ENCODE data around the gene AGAP1.

The AGAP1 gene

GRCh38 chr2:235492850-235493344 lies 946 bp upstream of the AGAP1 start:
- no peak for DNase-seq

GRCh38 chr2:235493402-235493774 lies 455 bp upstream of the AGAP1 start:
- no peak for DNase-seq

GRCh38 chr2:235494716-235495372 lies 1.0 kb downstream of the AGAP1 start:
- DNase-seq: no peak

- DNase-seq: no peak
These were observed 1.8 kb downstream of the AGAP1 start for GRCh38 chr2:235495373-235496238.

GRCh38 chr2:235496239-235496621 lies 2.4 kb downstream of the AGAP1 start:
- DNase-seq: no peak

- no peak for DNase-seq
These were observed 3.3 kb downstream of the AGAP1 start for GRCh38 chr2:235497096-235497495.

- no peak for DNase-seq
These were observed 4.7 kb downstream of the AGAP1 start for GRCh38 chr2:235498541-235498940.

GRCh38 chr2:235498946-235499812 lies 5.3 kb downstream of the AGAP1 start:
- DNase-seq: no peak

GRCh38 chr2:235500110-235500760 lies 6.4 kb downstream of the AGAP1 start:
- DNase-seq: no peak

GRCh38 chr2:235500761-235501672 lies 7.2 kb downstream of the AGAP1 start:
- no peak for DNase-seq

GRCh38 chr2:235501673-235502031 lies 7.8 kb downstream of the AGAP1 start:
- no peak for DNase-seq

GRCh38 chr2:235502336-235502735 lies 8.5 kb downstream of the AGAP1 start:
- DNase-seq: no peak

GRCh38 chr2:235504441-235505180 lies 10.8 kb downstream of the AGAP1 start:
- DNase-seq: no peak

- DNase-seq: no peak
These were observed 11.4 kb downstream of the AGAP1 start for GRCh38 chr2:235505181-235505741.

GRCh38 chr2:235506291-235506996 lies 12.6 kb downstream of the AGAP1 start:
- DNase-seq: no peak

GRCh38 chr2:235506997-235507615 lies 13.3 kb downstream of the AGAP1 start:
- DNase-seq: no peak

GRCh38 chr2:235507928-235508327 lies 14.1 kb downstream of the AGAP1 start:
- no peak for DNase-seq

GRCh38 chr2:235508371-235509160 lies 14.7 kb downstream of the AGAP1 start:
- DNase-seq: no peak

GRCh38 chr2:235510318-235510717 lies 16.5 kb downstream of the AGAP1 start:
- no peak for DNase-seq

Data from Kasumi-1 (cell line).